HuH-7.5 (cell line): ENCODE data around the gene TMEM219.

Experiments used
- DNase-seq: peaks from one replicate; pipeline ENCODE4 v3.0.0; 2011; ENCODE audit warnings: low spot score

TMEM219 gene

DNA sequence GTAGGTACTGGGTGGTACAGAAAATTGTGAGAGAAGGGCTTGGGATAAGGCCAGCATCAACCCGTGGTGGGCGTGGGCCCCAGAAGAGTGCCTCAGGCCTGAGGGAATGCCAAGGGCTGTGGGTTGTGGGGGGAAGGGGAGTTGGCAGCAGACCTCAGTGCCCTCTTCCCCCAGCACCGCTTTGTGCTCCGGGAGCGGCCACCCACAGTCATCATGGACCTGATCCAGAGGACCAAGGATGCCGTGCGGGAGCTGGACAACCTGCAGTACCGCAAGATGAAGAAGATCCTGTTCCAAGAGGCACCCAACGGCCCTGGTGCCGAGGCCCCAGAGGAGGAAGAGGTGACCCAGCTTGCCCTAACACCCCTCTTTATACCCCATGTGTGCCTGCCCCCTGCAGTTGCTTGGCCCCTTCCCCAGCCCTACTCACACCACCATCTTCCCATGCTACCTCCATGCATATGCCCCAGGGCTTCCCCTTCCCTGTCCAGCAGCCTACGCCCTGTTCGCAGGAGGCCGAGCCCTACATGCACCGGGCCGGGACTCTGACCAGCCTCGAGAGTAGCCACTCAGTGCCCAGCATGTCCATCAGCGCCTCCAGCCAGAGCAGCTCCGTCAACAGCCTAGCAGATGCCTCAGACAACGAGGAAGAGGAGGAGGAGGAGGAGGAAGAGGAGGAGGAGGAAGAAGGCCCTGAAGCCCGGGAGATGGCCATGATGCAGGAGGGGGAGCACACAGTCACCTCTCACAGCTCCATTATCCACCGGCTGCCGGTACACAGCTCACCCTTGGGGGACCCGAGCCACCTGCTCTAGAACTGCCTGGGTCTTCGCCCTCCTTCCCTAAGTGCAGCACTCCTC, 20.9 kb downstream of the TMEM219 start:
- DNase-seq: no peak

DNA sequence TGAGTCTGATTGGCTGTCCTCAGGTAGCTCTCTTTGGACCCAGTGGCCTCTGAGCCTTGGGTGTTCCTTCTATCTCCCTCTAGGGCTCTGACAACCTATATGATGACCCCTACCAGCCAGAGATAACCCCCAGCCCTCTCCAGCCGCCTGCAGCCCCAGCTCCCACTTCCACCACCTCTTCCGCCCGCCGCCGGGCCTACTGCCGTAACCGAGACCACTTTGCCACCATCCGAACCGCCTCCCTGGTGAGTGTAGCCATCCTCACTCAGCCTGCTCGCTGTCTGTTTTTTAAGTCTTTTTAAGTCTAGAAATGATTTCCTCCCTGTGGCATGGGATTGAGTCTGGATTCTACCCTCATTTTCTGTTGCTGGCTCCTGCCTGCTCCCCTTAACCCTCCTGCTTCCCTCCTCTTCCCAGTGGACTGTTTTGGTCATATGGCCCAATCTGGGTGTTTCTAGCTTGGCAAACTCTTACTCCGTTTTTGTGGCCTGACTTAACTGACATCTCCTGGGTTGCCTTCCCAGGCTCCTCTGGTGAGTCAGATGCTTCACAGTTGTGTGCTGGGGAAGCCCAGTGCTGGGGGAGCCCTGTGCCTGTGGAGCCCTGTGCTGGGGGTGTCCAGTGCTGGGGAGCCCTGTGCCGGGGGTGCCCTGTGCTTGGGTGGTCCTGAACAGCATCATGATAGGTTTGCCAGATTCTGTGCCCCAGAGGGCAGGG, 21.7 kb downstream of the TMEM219 start:
- no peak for DNase-seq

DNA sequence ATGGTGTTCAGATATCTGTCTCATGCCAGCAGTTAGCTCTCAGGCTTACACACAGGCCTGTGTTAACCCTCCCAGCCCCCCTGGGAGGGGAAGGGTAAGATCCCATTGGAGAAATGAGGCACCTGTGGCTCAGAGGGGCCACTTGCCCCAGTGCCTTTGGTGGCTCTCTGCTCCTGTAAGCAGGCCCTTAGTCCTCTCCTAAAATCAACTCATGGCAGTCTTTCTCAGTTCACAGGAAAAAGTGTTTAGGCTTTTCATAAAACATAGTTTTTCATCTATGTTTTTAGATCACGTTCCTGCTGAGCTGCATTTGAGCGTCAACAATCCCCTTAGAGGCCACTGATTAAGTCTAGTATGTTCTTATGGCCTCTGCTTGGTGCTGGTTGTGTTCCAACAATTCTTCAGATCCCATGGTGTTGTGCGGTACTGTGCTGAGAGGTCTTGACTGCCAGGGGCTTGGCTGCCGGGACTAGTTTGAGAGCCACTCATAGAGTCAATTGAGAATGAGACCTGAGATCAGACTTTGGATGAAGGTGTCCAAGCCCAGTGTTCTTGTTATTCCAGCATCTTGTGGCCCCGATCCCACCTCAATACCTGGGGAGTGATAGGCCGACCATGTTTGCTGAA, 22.4 kb downstream of the TMEM219 start:
- no peak for DNase-seq

DNA sequence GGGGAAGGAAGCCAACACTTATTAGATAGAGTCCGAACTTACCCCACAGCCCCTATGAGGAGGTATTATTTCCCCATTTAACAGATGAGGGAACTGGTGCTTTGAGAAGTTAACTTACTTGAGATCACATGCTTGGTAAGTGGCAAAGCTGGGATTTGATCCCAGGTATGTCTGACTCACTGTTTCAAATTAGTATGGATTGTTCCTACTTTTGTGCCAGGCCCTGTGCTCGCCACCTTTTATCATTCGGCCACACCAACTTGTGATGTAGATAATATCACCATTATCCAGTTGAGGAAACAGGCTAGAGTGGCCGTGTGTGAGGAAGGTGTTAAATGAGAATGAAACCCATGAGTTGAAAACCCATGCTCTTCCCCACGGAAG, 22.9 kb downstream of the TMEM219 start:
- no peak for DNase-seq

DNA sequence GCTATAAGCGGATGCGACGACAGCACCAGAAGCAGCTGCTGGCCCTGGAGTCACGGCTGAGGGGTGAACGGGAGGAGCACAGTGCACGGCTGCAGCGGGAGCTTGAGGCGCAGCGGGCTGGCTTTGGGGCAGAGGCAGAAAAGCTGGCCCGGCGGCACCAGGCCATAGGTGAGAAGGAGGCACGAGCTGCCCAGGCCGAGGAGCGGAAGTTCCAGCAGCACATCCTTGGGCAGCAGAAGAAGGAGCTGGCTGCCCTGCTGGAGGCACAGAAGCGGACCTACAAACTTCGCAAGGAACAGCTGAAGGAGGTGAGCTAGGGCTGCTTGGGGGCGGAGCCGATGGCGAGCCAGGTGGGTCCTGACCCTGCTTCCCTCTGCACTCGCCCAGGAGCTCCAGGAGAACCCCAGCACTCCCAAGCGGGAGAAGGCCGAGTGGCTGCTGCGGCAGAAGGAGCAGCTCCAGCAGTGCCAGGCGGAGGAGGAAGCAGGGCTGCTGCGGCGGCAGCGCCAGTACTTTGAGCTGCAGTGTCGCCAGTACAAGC, 23.5 kb downstream of the TMEM219 start:
- no peak for DNase-seq

DNA sequence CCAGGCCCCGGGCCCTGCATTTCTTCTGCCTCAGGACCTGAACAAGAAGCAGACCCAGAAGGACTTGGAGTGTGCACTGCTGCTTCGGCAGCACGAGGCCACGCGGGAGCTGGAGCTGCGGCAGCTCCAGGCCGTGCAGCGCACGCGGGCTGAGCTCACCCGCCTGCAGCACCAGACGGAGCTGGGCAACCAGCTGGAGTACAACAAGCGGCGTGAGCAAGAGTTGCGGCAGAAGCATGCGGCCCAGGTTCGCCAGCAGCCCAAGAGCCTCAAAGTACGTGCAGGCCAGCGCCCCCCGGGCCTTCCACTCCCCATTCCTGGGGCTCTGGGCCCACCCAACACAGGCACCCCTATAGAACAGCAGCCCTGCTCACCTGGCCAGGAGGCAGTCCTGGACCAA, 24.4 kb downstream of the TMEM219 start:
- no peak for DNase-seq

DNA sequence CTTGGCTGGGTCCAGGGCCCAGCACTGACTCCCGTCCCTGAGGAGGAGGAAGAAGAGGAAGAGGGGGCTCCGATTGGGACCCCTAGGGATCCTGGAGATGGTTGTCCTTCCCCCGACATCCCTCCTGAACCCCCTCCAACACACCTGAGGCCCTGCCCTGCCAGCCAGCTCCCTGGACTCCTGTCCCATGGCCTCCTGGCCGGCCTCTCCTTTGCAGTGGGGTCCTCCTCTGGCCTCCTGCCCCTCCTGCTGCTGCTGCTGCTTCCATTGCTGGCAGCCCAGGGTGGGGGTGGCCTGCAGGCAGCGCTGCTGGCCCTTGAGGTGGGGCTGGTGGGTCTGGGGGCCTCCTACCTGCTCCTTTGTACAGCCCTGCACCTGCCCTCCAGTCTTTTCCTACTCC, 25.1 kb downstream of the TMEM219 start:
- no peak for DNase-seq

DNA sequence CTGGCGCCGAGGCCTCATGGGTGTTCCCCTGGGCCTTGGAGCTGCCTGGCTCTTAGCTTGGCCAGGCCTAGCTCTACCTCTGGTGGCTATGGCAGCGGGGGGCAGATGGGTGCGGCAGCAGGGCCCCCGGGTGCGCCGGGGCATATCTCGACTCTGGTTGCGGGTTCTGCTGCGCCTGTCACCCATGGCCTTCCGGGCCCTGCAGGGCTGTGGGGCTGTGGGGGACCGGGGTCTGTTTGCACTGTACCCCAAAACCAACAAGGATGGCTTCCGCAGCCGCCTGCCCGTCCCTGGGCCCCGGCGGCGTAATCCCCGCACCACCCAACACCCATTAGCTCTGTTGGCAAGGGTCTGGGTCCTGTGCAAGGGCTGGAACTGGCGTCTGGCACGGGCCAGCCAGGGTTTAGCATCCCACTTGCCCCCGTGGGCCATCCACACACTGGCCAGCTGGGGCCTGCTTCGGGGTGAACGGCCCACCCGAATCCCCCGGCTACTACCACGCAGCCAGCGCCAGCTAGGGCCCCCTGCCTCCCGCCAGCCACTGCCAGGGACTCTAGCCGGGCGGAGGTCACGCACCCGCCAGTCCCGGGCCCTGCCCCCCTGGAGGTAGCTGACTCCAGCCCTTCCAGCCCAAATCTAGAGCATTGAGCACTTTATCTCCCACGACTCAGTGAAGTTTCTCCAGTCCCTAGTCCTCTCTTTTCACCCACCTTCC, 25.6 kb downstream of the TMEM219 start:
- no peak for DNase-seq

DNA sequence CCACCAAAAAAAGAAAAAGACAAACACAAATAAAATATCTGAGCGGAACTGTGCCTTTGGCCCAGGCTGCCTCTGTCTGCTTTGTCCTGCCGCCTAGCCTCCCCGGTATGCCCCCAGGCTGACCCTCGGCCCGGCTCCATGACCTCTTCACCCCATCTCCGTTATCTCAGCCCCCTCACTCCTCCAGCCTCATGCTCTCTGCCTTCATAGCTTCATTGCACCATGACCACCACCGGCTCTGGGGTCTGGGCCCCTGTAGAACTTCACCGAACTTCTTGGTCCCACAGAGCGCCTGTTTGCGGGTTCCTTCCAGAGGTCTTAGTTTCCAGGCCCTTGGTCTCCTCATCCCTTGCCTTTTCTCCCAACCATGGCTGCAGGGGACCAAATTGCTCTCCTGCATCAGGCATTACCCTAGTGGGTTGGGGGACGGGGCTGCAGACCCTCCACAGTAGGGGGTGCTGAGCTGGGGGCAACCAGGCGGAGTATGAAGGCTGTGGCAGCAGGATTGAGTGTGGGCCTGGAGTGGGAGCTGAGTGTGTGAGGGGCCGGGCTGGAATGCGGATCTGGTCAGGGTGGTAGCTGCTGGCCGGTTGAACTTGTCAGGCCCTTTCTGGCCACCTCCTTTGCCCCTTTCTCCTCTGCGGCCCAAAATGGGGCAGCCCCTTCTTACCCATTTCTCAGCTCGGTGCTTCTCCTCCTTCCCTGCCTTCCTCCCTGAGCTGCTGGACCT, 26.6 kb downstream of the TMEM219 start:
- no peak for DNase-seq

DNA sequence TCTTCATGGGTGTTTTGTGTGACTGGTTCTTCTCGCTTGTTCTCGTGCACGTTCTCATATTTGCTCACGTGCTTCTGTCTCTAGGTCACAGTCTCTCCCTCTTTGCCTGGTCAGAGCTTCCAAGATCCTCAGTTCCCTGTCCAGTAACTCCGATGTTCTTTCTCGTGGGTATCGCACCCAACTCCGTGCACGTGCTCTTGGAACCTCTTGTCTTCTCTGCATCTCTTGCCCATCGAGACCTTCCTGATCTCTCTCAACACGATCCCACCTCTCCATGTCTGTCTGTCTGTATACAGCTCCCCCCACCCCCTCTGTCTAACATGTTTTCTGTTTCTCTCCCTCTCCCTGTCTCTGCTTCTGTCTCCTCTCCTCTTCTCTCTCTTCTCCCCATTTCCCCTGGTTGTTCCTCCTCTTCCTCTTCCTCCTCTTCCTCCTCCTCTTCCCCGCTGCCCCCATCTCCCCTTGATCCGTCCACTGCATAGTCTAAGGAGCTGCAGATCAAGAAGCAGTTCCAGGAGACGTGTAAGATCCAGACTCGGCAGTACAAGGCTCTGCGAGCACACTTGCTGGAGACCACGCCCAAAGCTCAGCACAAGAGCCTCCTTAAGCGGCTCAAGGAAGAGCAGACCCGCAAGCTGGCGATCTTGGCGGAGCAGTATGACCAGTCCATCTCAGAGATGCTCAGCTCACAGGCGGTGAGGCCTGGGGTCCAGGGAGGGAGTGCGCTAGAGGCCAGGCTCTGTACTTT, 27.4 kb downstream of the TMEM219 start:
- no peak for DNase-seq

DNA sequence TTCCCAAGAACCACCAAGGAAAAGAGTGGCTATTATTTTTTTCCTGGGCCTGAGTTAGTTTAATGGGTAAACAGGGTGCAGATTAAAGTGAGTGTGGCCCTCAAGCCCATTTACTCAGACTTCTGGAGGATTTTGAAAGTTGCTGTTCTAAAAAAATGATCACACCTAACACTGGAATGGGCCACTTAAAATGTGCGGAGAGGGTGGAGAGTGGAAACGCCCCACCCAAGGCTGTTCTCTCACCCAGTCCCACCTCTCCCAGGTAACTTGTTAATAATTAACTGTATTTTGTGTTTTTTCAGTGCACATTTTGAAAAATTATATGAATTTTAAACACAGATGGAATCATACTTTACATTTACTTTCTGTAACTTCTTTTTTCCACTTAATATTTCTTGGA, 28.2 kb downstream of the TMEM219 start:
- no peak for DNase-seq

DNA sequence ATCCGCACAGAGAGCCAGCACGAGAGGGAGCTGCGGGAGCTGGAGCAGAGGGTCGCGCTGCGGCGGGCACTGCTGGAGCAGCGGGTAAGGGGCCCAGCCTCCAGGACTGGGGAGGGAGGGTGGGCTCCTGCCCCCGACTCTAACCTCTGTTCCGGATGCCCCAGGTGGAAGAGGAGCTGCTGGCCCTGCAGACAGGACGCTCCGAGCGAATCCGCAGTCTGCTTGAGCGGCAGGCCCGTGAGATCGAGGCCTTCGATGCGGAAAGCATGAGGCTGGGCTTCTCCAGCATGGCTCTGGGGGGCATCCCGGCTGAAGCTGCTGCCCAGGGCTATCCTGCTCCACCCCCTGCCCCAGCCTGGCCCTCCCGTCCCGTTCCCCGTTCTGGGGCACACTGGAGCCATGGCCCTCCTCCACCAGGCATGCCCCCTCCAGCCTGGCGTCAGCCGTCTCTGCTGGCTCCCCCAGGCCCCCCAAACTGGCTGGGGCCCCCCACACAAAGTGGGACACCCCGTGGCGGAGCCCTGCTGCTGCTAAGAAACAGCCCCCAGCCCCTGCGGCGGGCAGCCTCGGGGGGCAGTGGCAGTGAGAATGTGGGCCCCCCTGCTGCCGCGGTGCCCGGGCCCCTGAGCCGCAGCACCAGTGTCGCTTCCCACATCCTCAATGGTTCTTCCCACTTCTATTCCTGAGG, 29.1 kb downstream of the TMEM219 start:
- no peak for DNase-seq

DNA sequence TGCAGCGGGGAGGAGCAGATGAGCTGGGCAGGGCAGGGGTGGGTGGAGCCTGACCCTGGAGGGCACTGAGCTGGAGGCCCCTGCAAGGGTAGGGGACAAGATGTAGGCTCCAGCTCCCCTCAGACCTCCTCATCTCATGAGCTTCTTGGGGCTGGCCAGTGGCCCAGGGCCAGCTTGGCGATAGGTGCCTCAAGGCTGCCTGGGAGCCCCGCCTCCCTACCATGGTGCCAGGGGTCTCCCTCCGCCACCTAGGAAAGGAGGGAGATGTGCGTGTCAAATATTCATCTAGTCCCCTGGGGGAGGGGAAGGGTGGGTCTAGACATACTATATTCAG, 29.7 kb downstream of the TMEM219 start:
- no peak for DNase-seq

DNA sequence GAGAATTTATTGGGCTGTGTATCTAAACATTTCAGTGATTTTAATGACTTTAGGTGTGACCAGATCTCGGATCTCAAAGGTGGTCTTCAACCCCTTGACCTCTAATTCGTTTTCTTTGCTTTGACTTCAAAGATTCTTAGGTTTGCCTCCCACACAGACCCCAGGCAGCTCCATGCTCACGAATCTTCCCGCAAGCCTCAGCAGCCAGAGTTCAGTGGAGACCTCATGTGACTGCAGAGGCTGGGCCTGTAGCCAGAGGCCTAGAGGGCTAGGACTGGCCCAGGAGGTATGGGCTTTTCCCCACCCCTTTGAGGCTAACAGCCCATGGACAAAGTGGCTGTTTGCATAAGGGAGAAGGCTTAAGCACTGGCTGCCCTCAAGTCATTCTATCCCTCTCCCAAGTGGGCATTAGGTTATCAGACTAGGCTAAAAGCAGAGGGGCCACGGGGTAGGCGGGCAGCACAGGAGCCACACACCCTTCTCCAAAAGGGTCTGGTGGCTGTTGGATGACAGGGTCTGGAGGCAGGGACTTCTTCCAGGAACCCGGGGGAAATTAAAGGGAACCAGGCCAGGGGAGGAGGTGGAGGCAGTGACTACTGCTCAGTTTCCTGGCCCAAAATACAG, 30.6 kb downstream of the TMEM219 start:
- no peak for DNase-seq

DNA sequence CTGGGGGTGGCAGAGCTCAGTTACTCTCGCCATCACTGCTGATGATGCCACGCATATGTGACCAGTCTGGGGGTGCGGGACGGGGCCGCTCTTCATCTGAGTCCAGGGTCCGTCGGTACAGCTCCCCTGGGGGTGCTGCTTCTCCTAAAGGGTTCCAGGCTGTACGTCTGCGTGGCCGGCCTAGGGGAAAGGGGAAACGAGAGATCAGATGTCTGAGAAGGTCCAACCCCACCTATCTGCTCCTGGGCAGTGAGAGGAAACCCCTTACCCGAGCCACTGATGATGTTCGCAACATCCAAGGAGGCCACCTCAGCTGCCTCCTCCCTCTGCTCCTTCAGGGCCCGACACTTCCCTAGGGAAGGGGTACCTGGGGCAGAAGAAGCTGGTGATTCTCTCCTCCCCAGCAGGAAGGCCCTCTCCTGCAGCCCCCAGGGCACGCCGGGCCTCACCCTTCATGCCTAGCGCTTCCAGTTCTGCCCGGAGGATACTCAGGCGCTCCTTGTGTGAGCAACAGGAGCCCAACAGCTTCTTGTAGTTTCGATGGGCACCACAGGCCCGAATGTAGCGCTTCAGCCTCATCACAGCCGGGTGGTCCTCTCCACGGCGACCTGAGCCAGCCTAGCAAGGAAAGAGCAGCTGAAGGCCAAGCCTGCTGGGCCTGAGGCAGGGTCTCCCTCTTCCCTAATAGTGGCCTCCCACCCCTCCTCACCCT, 31.5 kb downstream of the TMEM219 start:
- DNase-seq: no peak

DNA sequence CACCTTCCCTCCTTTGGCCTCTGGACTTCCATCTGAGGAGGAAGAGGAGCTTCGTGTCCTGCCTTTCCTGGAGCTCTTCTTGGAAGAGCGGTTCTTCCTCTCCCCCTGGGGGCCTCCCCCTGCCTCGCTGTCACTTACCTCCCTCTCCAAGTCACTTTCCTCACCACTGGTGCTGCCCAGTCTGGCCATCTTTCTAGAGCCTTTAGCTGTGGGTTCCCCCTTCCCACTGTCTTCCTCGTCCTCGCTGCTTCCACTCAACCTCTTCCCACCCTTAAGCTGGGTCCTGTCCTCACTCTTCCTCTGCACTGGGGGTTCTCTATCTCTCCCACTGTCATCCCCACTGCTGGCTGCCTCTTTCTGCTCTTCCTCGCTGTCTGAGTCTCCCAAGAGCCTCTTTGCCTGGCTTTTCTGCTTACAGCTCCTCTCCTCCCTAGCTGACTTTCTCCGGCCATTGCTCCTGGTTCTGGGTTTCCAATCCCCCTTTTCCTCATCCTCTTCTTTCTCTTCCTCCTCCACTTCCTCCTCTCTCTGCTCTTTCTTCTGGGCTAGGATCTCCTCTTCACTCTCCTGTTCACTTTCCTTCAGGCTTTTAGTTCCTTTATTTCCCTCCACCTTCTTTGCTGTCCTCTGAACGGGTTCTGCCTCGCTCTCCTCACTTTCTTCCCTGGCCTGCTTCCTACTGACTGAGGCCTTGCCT, 32.2 kb downstream of the TMEM219 start:
- DNase-seq: no peak

DNA sequence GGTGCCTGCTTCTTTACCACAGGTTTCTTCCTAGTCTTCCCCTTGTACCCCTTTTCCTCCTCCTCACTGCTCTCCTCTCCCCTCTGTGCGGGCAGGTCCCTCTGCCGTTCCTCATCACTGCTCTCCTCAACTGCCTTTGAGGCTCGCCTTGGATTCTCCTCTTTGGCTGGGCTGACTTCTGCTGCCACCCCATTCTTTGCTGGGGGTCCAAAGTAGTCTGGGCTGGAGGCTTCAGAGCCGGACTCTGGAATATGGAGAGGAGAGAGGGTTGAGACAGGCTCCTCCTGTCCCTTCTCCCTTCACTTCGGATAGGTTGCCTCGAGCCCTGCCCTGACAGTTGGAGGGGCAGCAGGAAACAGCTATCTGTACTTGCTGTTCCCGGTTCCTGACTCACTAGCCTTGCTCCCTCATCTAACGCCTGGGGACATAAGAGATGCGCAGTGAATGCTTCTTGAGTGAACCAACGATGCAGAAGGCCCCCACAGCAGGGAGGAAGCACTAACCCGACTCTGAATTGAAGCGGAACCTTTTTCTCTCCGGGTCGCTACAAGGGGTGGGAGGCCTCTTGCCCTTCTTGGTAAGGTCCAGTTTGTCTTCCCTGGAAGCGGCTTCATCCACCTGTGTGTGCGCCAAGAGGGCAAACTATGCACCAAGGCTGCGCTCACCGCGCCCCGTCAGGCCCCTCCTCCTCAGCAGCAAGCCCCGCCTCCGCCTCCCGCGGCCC, 32.9 kb downstream of the TMEM219 start:
- no peak for DNase-seq
